ENCODE measurements around the gene LY6G6D. TPM values are rescaled to one million over a fixed set of nuclear protein-coding genes. Genes with fewer than 3 reads are reported as not detected.

Gene LY6G6D
- total RNA-seq, 1 donor from 2014 or later = not detected

- Mint-ChIP-seq H3K4me3 (ENCODE audit: unreplicated experiment) (no peak overlapping the region), H3K27ac (ENCODE audit: unreplicated experiment) (no peak overlapping the region), H3K9me3 (ENCODE audit: unreplicated experiment) (no peaks in the 10 kb centered on the region), H3K36me3 (ENCODE audit: low read depth, unreplicated experiment) (no peaks in the 10 kb centered on the region), H3K27me3 (ENCODE audit: unreplicated experiment) (no peaks in the 10 kb centered on the region), H3K4me1 (ENCODE audit: unreplicated experiment) (no peaks in the 10 kb centered on the region)
- TF ChIP-seq, protein P1, sequence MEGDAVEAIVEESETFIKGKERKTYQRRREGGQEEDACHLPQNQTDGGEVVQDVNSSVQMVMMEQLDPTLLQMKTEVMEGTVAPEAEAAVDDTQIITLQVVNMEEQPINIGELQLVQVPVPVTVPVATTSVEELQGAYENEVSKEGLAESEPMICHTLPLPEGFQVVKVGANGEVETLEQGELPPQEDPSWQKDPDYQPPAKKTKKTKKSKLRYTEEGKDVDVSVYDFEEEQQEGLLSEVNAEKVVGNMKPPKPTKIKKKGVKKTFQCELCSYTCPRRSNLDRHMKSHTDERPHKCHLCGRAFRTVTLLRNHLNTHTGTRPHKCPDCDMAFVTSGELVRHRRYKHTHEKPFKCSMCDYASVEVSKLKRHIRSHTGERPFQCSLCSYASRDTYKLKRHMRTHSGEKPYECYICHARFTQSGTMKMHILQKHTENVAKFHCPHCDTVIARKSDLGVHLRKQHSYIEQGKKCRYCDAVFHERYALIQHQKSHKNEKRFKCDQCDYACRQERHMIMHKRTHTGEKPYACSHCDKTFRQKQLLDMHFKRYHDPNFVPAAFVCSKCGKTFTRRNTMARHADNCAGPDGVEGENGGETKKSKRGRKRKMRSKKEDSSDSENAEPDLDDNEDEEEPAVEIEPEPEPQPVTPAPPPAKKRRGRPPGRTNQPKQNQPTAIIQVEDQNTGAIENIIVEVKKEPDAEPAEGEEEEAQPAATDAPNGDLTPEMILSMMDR (IDR thresholded peaks at IDR 0.05; ENCODE audit: unreplicated experiment) = no peak
- DNase-seq (ENCODE audit: low spot score) = no peak
These were observed 37.7 kb downstream of the LY6G6D start for GRCh38 chr6:31752739-31753319.

DNA sequence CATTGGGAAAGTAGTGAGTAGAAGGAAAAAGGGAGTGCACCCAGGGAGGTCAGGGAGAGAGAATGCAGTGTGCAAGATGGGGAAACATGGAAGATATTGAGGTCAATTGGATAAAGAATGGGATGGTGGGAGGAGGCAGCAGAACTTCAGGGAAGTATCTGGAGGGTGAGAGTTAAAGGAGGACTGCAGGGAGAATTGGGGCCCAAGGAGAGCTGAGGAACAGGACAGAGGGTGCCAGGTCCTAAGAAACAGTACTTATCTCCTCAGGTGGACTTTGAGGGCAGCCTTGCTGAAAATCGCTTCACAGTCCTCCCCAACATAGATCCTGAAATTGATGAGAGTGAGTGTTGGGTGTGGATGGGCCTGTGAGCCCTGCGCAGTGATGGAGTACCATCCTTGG, 43.1 kb downstream of the LY6G6D start:
- H3K4me1 Mint-ChIP-seq (ENCODE audit: unreplicated experiment) = peaks cover 5% of the 10 kb centered on the region
- TF ChIP-seq, protein P1 (IDR thresholded peaks at IDR 0.05; ENCODE audit: unreplicated experiment) = no peak
- H3K36me3 Mint-ChIP-seq (ENCODE audit: low read depth, unreplicated experiment) = peaks cover 17% of the 10 kb centered on the region
- no peak for DNase-seq (ENCODE audit: low spot score)
- H3K27ac Mint-ChIP-seq (ENCODE audit: unreplicated experiment) = no peak overlapping the region
- no peak overlapping the region for H3K4me3 Mint-ChIP-seq (ENCODE audit: unreplicated experiment)
- H3K27me3 Mint-ChIP-seq (ENCODE audit: unreplicated experiment) = peaks cover 4% of the 10 kb centered on the region
- no peaks in the 10 kb centered on the region for H3K9me3 Mint-ChIP-seq (ENCODE audit: unreplicated experiment)

- peaks cover 13% of the 10 kb centered on the region for H3K4me1 Mint-ChIP-seq (ENCODE audit: unreplicated experiment)
- TF ChIP-seq, protein P1 (IDR thresholded peaks at IDR 0.05; ENCODE audit: unreplicated experiment) = no peak
- DNase-seq (ENCODE audit: low spot score) = no peak
- peaks cover 7% of the 10 kb centered on the region for H3K27me3 Mint-ChIP-seq (ENCODE audit: unreplicated experiment)
- peak overlapping the region; percentile 67 for H3K4me3 Mint-ChIP-seq (ENCODE audit: unreplicated experiment)
- H3K36me3 Mint-ChIP-seq (ENCODE audit: low read depth, unreplicated experiment) = peaks cover 24% of the 10 kb centered on the region
- no peak overlapping the region for H3K27ac Mint-ChIP-seq (ENCODE audit: unreplicated experiment)
- no peaks in the 10 kb centered on the region for H3K9me3 Mint-ChIP-seq (ENCODE audit: unreplicated experiment)
These were observed 45.6 kb downstream of the LY6G6D start for GRCh38 chr6:31760790-31761189.

DNA sequence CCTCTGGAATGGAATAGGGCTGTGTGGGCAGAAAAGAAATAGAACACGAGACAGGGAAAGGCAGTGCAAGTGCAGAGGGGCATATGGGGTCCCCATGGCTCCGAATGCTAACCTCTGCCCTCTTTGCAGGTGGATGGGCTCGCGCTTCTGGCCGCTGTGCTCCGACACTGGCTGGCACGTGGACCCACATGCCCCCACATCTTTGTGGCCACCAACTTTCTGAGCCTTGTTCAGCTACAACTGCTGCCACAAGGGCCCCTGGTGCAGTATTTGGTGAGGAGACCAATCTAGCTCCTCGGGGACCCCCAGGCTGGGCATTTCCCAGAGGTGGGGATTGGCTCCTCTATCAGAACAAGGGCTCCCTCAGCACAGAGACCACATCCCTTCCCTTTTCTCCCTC, 46.2 kb downstream of the LY6G6D start:
- DNase-seq (ENCODE audit: low spot score) = no peak
- peaks cover 7% of the 10 kb centered on the region for H3K27me3 Mint-ChIP-seq (ENCODE audit: unreplicated experiment)
- H3K4me3 Mint-ChIP-seq (ENCODE audit: unreplicated experiment) = no peak overlapping the region
- H3K9me3 Mint-ChIP-seq (ENCODE audit: unreplicated experiment) = no peaks in the 10 kb centered on the region
- H3K27ac Mint-ChIP-seq (ENCODE audit: unreplicated experiment) = no peak overlapping the region
- peaks cover 24% of the 10 kb centered on the region for H3K36me3 Mint-ChIP-seq (ENCODE audit: low read depth, unreplicated experiment)
- TF ChIP-seq, protein P1 (IDR thresholded peaks at IDR 0.05; ENCODE audit: unreplicated experiment) = no peak
- H3K4me1 Mint-ChIP-seq (ENCODE audit: unreplicated experiment) = peaks cover 13% of the 10 kb centered on the region

- Mint-ChIP-seq H3K27ac (ENCODE audit: unreplicated experiment) (peak within 1 kb of the TSS; percentile 91), H3K4me1 (ENCODE audit: unreplicated experiment) (peaks cover 18% of the 10 kb centered on the region), H3K27me3 (ENCODE audit: unreplicated experiment) (peaks cover 7% of the 10 kb centered on the region), H3K36me3 (ENCODE audit: low read depth, unreplicated experiment) (peaks cover 24% of the 10 kb centered on the region), H3K4me3 (ENCODE audit: unreplicated experiment) (peak within 1 kb of the TSS; percentile 78), H3K9me3 (ENCODE audit: unreplicated experiment) (no peaks in the 10 kb centered on the region)
- TF ChIP-seq, protein P1 (IDR thresholded peaks at IDR 0.05; ENCODE audit: unreplicated experiment) = no peak
- no peak for DNase-seq (ENCODE audit: low spot score)
These were observed 47.2 kb downstream of the LY6G6D start, which contains the start of gene SAPCD1 for GRCh38 chr6:31762356-31762755. SAPCD1 (plus strand) TSS chr6:31762656; CDS start chr6:31763055, 399 bp downstream.
